Measurements from ENCODE around the gene ACBD3.

The ACBD3 gene

DNA sequence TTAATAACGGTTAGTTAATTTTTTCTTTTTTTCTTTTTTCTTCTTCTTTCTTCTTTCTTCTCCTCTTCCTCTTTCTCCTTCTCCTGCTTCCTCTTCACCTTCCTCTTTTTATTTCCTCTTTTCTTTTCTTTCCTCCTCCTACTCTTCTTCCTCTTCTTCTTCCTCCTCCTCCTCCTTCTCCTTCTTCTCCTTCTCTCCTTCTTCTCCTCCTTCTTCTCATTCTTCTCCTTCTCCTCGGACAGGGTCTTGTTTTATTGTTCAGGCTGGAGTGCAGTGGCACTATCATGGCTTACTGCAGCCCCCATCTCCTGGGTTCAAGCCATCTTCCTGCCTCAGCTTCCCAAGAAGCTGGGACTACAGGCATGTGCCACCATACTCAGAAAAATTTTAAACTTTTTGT lies 13.4 kb upstream of the ACBD3 start:
- no peak for DNase-seq

DNA sequence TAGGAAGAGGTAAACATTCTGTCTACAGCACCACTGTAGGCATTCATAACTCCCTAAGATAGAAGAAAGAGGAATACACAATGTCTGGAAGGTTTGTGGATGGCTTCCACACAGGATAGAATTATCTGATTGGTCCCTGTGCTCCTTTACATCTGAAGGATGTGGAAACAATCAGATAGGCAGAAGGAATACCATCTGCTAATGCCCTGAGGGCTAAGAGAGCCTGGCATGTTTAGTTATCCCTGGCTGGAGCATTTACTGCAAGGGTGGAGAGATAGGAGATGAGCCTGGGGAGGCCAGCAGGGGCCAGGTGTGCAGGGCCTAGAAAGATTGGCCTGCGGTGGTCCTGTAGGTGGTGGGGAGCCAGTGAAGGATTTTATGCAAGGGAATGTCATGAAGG lies 8.6 kb upstream of the ACBD3 start:
- DNase-seq, result no peak

DNA sequence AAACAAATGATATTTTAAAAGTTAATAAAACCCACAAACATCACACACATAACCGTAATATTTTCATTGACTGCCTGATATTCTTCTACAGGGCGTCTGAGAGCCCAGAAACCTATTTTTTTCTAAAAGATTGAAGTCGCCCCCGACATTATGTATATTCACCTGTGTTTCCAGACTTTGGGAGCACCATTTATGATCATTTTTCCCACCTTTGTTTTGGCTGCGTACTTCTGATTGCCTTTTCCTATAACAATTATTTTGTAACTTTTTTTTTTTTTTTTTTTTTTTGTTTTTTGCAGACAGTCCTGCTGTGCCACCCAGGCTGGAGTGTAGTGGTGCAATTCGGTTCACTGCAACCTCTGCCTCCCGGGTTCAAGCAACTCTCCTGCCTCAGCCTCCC lies 839 bp upstream of the ACBD3 start:
- DNase-seq, result no peak

DNA sequence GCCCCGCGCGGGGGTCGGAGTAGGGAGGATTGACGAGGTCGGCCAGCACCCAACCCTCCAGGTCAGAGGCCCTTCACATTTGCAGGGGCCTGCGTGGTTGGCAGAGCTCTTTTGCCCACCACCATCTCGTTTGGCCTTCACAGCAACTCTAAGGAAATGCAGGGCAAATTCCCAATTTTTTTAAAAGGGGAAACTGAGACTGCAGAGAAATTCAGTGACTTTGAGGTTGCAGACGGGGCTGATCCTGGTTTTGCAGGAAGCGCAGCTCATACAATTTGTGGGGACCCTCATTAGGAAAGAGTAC lies 430 bp upstream of the ACBD3 start:
- DNase-seq, result no peak

DNA sequence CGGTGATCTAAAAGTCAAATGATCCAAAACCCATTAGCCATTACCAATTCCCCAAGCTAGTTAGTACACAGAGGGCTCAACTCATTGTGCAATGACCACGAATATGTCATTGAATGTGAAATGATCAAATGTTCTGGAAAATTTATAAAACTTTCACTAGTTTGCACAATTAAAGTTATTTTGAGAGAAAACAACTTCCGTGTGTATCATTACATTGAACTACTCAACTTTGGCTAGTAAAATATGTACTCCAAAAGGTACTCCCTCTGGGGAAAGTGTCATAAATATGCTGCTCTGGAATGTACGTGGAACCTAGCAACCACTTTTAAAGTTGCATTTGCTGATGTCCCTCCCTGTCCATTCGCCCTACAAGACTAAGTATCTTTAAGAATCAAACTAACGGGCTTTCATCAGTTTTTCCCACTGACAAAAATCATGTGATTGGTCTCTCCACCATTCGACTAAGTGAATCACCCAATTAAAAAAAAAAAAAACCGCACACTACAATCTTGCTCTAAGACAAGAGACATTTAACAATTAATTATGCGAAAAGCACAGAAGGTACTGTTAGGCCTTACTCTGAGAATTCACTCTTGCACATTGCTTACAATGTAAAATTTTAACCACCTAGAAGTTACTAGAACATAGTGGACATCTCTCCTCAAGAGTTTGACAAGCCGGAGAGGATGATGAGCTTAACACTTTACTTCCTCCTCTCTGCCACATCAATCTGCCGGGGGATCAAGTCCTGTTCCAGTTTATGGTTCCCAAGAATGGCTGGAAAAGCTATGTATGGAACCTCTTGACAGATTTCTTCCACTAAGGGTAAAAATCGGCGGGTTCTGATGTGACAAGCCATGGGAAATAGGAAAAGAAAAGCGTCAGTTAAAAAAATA lies 1.2 kb downstream of the ACBD3 start:
- DNase-seq, result no peak

DNA sequence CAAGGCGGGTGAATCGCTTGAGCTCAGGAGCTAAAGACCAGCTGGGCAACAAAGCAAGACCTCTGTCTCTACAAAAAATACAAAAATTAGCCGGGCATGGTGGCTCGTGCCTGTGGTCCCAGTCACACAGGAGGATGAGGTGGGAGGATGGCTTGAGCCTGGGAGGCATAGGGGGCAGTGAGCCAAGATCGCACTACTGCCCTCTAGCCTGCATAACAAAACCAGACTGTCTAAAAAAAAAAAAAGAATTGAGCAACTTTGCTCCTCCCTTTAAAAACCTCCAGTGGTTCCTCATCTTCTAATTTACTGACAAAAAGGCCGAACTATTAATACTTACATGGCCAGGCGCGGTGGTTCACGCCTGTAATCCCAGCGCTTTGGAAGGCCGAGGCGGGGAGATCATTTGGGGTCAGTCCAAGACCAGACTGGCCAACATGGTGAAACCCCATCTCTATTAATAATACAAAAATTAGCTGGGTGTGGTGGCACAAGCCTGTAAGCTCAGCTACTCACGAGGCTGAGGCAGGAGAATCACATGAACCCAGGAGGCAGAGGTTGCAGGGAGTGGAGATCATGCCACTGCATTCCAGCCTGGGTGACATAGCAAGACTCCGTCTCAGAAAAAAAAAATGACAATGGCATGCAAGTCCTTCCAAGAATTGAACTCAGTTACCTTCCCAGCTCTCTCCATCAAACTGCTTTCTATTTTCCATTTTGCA lies 4.4 kb downstream of the ACBD3 start:
- DNase-seq, result no peak

DNA sequence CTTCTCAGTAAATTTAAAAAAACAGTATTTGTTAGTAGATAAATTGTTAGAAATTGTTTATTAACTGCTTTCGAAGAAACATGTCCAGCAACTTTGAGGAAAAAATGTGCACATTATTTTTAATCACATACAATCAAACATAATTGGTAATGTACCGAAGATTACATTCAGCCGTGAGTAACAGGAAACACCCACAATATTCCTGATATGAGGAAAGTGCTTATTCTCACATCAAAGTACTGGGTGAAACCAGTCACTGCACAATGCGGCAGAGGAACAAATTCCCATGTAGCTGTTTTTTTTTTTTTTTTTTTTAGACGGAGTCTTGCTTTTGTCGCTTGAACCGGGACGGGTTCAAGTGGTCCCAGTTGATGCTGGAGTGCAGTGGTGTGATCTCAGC lies 9.7 kb downstream of the ACBD3 start:
- no peak for DNase-seq

DNA sequence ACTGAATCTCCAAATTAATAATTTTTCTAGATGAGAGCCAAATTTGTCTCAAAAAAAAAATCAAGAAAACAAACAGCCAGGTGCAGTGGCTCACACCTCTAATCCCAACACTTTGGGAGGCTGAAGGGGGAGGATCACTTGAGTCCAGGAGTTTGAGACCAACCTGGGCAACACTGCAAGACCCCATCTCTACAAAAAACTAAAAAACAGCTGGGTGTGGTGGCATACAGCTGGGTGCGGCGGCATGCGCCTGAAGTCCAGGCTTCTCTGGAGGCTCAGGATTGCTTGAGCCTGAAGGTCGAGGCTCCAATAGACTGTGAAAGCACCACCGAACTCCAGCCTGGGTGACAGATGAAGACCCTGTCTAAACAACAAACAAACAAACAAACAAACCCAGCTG lies 14.0 kb downstream of the ACBD3 start:
- DNase-seq, result no peak

DNA sequence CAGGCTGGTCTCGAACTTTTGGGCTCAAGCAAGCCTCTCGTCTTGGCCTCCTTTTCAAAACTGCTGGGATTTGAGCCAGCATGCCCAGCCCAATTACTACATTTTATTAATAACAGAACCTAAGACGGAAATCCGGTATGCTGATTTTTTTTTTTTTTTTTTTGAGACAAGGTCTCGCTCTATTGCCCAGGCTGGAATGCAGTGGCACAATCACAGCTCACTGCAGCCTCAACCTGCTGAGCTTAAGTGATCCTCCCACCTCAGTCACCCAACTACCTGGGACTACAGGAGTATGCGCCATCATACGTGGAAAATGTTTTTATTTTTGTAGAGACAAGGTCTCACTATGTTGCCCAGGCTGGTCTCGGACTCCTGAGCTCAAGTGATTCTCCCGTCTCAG lies 20.2 kb downstream of the ACBD3 start:
- no peak for DNase-seq

DNA sequence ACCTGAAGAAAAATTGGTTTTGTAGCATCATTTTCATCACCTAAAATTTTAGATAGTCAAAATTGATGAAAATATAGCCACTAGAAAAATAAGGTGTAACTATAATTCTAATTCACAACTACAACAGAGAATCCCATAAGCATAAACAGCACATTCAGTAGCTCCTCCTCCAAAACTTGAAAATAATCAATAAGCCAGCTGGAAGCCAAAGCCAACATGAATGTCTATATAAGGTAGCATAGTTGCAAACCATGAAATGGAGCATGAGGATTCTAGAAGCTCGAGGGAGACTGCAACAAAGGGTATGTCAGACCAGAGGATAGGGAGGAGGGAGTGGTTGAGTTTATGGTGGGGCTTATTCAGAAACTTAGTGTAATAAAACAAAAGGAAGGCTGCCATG lies 22.4 kb downstream of the ACBD3 start:
- no peak for DNase-seq

DNA sequence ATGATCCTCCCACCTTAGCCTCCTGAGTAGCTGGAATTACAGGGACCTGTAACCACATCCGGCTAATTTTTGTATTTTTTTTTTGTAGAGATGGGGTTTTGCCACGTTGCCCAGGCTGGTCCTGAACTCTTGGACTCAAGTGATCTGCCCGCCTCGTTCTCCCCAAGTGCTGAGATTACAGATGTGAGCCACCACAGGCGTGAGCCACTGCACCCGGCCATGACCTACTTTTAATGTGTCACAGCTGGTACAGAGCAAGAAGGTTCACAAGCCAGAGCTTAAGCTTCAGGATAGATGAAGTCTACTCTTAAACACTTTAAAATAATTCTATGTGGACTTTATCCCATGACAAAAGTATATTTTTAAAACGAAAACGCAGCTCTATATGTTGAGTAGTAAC lies 23.6 kb downstream of the ACBD3 start:
- no peak for DNase-seq

DNA sequence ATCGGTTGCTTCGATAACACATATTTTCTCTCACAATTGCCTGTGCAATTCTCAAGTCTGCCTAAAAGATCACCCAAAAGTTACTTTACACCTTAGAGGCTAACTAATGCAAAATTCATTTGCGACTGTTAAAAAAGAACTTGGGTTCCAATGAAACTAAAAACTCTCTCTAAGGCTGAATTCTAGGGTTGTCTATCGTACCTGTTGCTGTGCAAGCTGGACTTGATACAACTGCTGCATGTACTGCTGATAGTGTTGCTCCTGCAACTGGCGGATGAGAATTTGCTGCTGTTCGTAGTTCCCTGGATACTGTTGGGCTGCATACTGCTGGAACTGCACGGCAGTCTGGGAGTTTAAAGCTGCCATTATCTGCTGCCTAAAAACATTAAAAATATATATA lies 27.6 kb downstream of the ACBD3 start:
- no peak for DNase-seq

DNA sequence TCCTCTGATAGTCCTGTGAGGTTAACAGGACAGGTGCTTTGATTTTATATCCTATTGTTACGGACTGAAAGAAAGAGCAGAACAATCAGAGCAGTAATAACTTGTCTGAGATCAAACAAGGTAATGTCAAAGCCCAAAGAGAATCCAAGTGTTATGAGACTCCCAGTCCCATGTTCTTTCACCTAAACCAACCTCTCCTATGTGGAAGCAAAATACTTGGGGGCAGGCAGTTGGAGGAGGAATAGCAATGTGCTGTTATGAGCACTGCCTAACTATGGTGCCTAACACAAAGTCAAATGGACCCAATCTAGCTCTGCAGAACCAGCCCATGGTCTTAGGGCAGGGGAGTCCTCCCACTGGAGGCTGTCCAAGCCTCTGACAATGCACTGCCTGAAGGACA lies 28.1 kb downstream of the ACBD3 start:
- no peak for DNase-seq

DNA sequence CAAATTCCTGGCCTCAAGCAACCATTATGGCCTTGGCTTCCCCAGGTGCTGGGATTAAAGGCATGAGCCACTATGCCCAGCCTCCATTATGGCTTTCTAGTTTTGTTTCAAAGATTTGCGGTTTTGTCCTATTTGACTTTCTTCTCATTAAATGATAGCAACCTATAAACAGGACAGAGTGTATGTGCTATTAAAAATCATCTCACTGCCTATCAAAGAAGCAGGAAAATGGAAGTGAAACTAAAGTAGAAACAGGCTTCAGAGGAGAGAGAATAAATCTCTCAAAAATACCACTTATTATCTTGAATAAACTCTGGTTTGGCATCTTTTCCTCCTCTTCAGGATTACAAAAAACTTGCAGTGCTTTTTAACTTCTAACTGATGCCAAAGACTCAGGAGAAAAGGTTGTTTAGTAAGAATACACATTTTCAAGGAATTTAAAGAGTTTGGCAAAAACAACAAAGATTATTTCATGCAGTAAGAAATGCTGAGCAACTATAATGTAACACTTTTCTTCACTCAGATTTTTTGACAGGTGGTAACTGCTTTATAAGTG lies 28.7 kb downstream of the ACBD3 start:
- no peak for DNase-seq

DNA sequence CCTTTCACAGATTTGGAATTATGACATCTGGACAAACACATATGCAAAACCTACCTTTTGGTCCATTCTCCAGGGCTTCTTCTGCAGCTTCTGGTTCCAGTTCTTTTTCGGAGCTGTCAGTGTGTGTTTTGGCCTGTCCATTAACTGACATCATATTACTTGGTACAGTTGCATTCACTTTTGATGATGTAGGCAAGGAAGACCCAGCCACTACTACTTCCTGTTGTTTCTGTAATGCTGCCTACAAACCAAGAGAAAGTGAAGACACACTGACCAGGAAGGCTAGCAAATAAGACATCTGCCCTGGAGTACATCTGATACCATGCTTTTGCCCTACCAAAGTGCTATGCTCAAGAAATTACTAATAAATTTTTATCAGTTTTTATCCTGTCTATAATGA lies 31.9 kb downstream of the ACBD3 start:
- DNase-seq, result no peak

DNA sequence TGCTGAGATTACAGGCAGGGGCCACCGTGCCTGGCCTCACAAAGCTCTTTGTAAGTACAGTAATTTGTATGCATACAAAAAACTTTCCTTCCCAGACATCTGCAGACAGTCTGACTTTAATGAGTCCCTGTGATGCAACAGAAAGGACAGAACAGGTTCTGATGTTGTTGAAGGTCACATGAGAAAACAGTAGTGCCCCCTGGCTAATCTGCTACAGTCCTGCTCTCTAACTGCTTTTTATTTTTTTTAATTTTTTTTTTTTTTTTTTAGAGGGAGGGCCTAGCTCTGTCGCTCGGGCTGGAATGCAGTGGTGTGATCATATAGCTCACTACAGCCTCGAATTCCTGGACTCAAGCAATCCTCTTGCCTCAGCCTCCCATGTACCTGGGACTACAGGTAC lies 36.7 kb downstream of the ACBD3 start:
- no peak for DNase-seq

DNA sequence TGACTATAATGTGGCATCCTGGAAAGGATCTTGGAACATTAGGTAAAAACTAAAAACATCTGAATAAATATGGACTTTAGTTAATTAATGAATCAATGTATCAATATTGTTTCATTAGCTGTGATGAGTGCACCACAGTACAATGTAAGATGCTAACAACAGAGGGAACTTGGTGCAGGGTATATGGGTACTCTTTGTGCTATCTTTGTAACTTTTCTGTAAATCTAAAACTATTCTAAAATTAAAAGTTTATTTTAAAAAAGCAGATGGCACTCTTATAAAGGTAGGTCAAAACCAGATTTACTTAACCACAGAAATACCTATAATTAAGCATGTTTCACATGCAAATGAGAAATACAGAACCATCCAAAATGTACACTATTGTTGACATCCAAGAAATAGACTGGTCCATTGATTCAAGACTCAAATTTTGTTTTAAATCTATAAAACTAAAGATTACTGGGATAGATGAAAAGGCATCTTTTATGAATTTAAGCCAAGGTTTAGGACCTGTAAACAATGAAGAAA lies 38.4 kb downstream of the ACBD3 start:
- no peak for DNase-seq

DNA sequence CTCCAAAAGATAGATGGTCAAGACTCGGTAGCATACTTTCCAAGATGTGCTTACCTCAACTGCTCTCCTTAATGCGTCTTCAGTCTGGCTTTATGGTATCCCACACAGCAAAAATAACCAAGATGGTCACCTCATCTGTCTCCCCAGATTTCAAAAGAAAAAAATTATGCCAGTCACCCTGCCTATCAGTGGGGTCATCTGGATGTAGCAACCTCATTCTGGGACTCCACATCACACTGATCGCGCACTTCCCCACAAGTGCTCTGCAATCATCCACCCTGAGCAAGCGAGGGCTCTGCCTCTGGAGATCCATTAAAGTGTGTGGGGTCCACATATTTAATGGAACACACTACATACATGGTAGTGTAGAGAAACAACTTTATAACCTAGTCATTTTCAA lies 42.5 kb downstream of the ACBD3 start:
- no peak for DNase-seq

DNA sequence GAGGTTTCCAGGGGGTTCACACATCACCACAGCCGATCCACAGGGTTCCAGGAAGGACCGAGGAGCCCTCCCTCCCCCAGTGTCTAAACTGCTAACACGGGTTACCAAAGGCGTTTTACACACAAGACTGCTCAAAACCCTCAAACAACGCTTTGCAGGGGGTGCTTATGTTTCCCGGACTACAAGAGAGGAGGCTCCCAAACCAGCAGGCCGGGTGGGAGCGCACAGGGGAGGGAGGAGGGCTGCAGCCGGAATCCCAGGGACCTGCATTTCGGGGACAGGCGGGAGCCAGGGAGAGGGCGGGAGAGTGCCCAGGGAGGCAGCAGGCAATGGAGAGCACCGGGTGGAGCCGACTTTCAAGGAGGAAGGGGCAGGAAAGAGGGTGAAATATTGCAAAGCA lies 50.8 kb downstream of the ACBD3 start:
- no peak for DNase-seq

DNA sequence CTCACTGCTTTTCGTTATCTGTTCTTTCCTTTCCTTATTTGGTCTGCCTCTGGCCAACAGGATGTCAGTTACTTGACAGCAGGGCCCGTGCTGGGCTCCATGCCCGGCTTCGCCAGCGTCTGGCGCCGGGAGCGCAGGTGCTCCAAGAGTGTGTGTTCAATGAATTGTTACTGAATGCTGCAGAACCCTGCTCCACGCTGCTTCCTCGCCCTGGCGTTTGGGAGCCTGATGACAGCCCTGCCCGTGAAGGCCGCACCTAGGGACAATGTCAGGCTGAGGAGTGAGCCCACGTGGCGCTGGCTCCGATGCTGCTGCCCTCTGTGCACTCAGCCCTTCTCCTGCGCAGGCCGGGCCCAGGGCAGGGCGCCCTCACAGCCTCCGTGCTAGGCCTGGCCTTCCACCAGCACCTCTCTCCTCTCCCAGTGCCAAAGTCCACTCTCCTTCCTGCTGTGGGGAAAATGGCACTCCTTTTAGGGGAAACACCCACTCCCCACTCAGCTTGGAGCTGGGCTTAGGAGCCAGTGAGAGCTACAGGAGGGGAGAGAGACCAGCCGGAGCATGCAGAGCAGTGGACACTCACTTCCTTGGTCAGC lies 51.4 kb downstream of the ACBD3 start:
- no peak for DNase-seq

DNA sequence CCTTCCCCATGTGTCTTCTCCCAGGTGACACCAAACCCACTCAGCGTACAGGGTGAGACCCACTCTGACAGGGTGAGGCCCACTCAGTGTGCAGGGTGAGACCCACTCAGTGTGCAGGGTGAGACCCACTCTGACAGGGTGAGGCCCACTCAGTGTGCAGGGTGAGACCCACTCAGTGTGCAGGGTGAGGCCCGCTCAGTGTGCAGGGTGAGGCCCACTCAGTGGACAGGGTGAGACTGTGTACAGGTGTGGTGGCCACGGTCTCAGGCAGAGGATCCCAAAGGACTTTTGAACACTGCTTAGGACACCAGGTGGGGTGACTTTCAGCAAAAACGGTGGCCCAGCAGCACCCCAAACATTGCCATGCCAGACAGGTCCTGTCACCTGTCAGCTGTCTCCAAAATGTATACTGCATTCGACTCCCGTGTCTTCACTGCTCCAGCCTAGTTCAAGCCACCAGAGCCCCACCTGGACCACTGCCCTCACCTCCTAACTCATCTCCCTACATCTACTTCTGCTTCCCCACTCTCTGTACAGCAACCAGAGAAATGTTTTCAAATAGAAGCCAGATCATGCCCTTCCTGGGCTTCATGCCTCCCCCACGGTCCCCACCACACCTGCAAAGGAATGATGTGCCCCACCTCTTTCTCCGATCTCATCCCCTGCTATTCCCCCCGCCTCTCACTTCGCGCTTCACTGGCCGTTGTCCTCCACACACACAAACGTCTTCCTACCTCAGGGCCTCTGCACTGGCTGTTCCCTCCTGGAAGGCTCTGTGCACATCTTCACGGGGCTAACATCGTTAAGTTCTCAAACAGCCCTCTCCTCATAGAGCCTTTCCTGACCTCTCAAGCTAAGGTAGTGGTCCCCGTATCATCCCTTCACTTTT lies 52.1 kb downstream of the ACBD3 start:
- DNase-seq, result no peak

DNA sequence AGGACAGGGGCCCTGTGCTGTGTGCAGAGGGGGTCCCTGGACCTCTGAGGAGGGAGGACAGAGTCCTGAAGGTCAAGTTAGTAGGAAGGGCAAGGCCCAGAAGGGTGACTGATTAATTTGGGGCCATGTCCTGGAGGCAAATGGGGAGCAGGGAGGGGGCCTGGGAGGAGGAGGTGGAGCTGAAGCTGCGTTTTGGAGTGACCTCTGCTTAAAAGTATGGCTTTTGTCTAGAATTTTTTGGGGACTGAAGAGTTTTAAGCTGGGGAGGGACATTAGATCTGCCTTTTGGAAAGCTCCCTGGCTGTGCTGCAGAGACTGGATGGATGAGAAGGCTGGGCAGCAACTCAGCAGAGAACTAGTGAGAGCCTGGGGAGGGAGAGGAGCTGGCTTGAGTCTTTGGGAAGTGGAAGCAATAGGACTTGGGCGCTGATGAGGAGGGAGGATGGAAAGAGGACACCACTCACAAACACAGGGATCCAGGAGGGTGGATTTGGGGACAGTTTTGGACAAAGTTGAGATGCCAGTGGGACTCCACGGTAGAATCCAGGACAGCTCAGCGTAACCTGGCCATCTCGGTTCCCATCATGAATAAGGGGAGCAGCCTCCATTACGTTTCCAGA lies 52.9 kb downstream of the ACBD3 start:
- no peak for DNase-seq

Measured in activated CD8-positive, alpha-beta memory T cell treated with anti-CD3 and anti-CD28 coated beads, Interleukin-2, amount 50 U/mL, for 4 hours (primary cell).